HepG2 (cell line): ENCODE measurements around the gene CKAP5. TPM values are rescaled to one million over a fixed set of nuclear protein-coding genes. Genes with fewer than 3 reads are reported as not detected.
A peak's percentile ranks its signal among the peaks of the same experiment; 100 is the strongest.

Source experiments
- DNMT1 ChIP-seq: sonication (generic); formaldehyde crosslinking; IDR thresholded peaks from 2 replicates; pipeline ENCODE4 v1.5.1; 2020; ENCODE audit warnings: mild to moderate bottlenecking, missing genetic modification reagents
- DNMT3B ChIP-seq: conservative IDR thresholded peaks from 2 replicates; pipeline ENCODE4 v1.6.1; 2016; ENCODE audit warnings: missing biosample characterization, control low read depth
- ERF ChIP-seq: IDR thresholded peaks from 2 replicates; pipeline ENCODE4 v1.6.1; 2018; ENCODE audit warnings: missing biosample characterization, missing genetic modification reagents
- GATA4 ChIP-seq: sonication (generic); IDR thresholded peaks from 2 replicates; pipeline ENCODE4 v1.6.1; 2016; ENCODE audit warnings: antibody characterized with exemption, low read depth, borderline replicate concordance
- KLF6 ChIP-seq: IDR thresholded peaks from 2 replicates; pipeline ENCODE4 v1.8.0; 2016; ENCODE audit warnings: missing biosample characterization, missing genetic modification reagents
- MIER3 ChIP-seq: IDR thresholded peaks from 2 replicates; pipeline ENCODE4 v1.6.1; 2016; ENCODE audit warnings: missing compliant biosample characterization, borderline replicate concordance
- RXRB ChIP-seq: IDR thresholded peaks from 2 replicates; pipeline ENCODE4 v1.6.1; 2016; ENCODE audit warnings: borderline replicate concordance, missing genetic modification reagents, missing compliant biosample characterization
- TEAD2 ChIP-seq: sonication (generic); formaldehyde crosslinking; IDR thresholded peaks from 2 replicates; pipeline ENCODE4 v1.9.0; 2021; ENCODE audit warnings: missing genetic modification reagents
- TEAD3 ChIP-seq: optimal IDR thresholded peaks from 2 replicates; pipeline ENCODE3; 2016; ENCODE audit warnings: borderline replicate concordance
- THAP11 ChIP-seq: IDR thresholded peaks from 2 replicates; pipeline ENCODE4 v1.6.1; 2016; ENCODE audit warnings: missing biosample characterization, missing genetic modification reagents
- TOE1 ChIP-seq: sonication (generic); formaldehyde crosslinking; IDR thresholded peaks from 2 replicates; pipeline ENCODE4 v1.4.0; 2020; ENCODE audit warnings: mild to moderate bottlenecking, missing genetic modification reagents
- TP53 ChIP-seq: sonication (generic); formaldehyde crosslinking; conservative IDR thresholded peaks from 2 replicates; pipeline ENCODE4 v1.4.0; 2020; ENCODE audit warnings: missing genetic modification reagents
- ZNF17 ChIP-seq: sonication (generic); formaldehyde crosslinking; IDR thresholded peaks from 2 replicates; pipeline ENCODE4 v1.5.0; 2020; ENCODE audit warnings: mild to moderate bottlenecking, missing genetic modification reagents
- ZNF225 ChIP-seq: sonication (generic); formaldehyde crosslinking; IDR thresholded peaks from 2 replicates; pipeline ENCODE4 v1.4.0; 2020; ENCODE audit warnings: mild to moderate bottlenecking, missing genetic modification reagents
- ZNF263 ChIP-seq: sonication (generic); formaldehyde crosslinking; IDR thresholded peaks from 2 replicates; pipeline ENCODE4 v1.4.0; 2020; ENCODE audit warnings: missing genetic modification reagents
- ZNF431 ChIP-seq: sonication (generic); formaldehyde crosslinking; IDR thresholded peaks from 2 replicates; pipeline ENCODE4 v1.9.0; 2022; ENCODE audit warnings: missing genetic modification reagents, low read depth, mild to moderate bottlenecking, borderline replicate concordance
- ZNF451 ChIP-seq: sonication (generic); formaldehyde crosslinking; IDR thresholded peaks from 2 replicates; pipeline ENCODE4 v1.5.0; 2020; ENCODE audit warnings: mild to moderate bottlenecking, missing genetic modification reagents
- ZNF563 ChIP-seq: sonication (generic); formaldehyde crosslinking; IDR thresholded peaks from 2 replicates; pipeline ENCODE4 v1.8.0; 2022; ENCODE audit warnings: mild to moderate bottlenecking, moderate library complexity, missing genetic modification reagents
- ZNF639 ChIP-seq: conservative IDR thresholded peaks from 2 replicates; pipeline ENCODE4 v1.6.1; 2018; ENCODE audit warnings: missing genetic modification reagents
- ZNF800 ChIP-seq: sonication (generic); formaldehyde crosslinking; IDR thresholded peaks from 2 replicates; pipeline ENCODE4 v1.4.0; 2020; ENCODE audit warnings: missing genetic modification reagents
- ZNF879 ChIP-seq: sonication (generic); formaldehyde crosslinking; IDR thresholded peaks from 2 replicates; pipeline ENCODE4 v1.8.1; 2023; ENCODE audit warnings: missing genetic modification reagents
- polyA plus RNA-seq, 8 experiments: library from polyadenylated mRNA; depleted of rRNA in 3 of 8; stranded (reverse) in 7 of 8; unstranded in 1 of 8; fragments of >200 nt; fragmentation: Illumina TruSeq in 4 of 8; extraction: Trizol in 4 of 8; gene quantifications; 2 replicates each; pipeline versions ENCODE4 v1.2.1 to v1.2.3, GENCODE V29; 2011 to 2016; ENCODE audit warnings: low read depth in 4 of 8, missing spikeins in 1 of 8, mixed read lengths in 1 of 8; ENCODE audit not compliant: insufficient read depth in 1 of 8
- total RNA-seq, 5 experiments: library from RNA; depleted of rRNA; stranded (reverse); fragments of >200 nt; fragmentation: Illumina TruSeq; extraction: Trizol; gene quantifications; 2 replicates each; pipeline ENCODE4 v1.2.3, GENCODE V29; 2016; ENCODE audit warnings: low read depth in 1 of 5
- TF ChIP-seq, protein P1 (sequence below): sonication (generic); formaldehyde crosslinking; IDR thresholded peaks from 2 replicates; pipeline ENCODE4 v1.4.0; 2020; ENCODE audit warnings: mild to moderate bottlenecking, missing genetic modification reagents
- TF ChIP-seq, protein P2 (sequence below): sonication (generic); formaldehyde crosslinking; IDR thresholded peaks from 2 replicates; pipeline ENCODE4; 2020; ENCODE audit warnings: missing genetic modification reagents, mild to moderate bottlenecking, borderline replicate concordance

Gene CKAP5
- total and polyA plus RNA-seq, 2 of the 13 experiments (the other 11 are each of a cell fraction or from before 2014, with no cell fraction given), result 79.2 to 103 TPM

DNA sequence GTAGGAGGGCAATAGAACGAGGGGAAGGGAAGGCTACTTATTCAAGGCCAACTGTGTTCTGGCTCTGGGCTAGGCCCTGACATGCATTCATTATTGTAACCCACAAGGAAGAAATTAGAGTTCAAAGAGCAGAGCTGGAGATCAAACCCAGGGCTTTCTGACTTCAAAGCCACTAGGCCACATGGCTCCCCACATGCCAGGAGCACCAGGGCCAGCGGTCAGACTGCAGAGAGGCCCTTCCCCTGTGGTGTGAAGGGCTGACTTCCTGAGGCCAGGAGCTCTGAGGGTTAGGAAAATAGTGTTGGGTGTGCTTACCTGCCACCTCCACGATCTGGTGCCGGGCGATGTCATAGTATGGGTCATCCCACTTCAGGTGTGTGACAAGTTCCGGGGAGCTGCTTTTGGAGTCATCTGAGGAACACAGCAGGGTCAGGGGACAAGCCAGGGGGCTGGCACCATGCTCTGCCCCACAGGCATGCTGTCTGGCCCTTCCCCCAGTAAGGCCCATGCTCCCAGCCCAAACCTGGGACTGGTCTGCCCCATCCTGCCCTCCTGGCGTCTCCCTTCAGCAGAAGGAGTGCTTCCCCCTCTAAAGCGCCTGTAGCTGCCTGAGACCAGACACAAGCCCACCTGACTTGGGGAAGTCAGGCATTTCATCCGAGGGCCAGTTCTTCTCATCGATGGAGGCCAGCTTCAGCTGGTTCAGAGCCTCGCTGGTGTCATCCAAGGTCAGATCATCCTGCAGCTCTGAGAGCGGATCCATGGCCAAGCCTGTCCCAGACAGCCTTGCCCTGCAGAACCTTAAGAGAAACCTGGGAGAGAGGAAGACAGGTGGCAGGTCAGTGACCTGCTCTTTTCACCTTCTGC, 150.5 kb downstream of the CKAP5 start (continued):
- TF ChIP-seq ZNF639 (CRISPR knock-in tag) (no peak; the same call in 1 of the 2 replicates), DNMT1 (CRISPR knock-in tag) (no peak), DNMT3B (CRISPR knock-in tag) (peak; percentile 75; the same call in 1 of the 2 replicates), TEAD3 (peak; percentile 45), ZNF563 (CRISPR knock-in tag) (0 out of 2 replicates have a peak, but pooled peaks have one; percentile 4), ZNF17 (CRISPR knock-in tag) (no peak), ERF (CRISPR knock-in tag) (peak; percentile 59; the same call in 1 of the 2 replicates), TOE1 (no peak; the same call in 1 of the 2 replicates), ZNF800 (CRISPR knock-in tag) (peak; percentile 82), KLF6 (CRISPR knock-in tag) (no peak), GATA4 (no peak), TP53 (no peak), RXRB (CRISPR knock-in tag) (peak; percentile 69), TEAD2 (CRISPR knock-in tag) (peak; percentile 34; the same call in 1 of the 2 replicates), ZNF879 (CRISPR knock-in tag) (0 out of 2 replicates have a peak, but pooled peaks have one; percentile 62), ZNF451 (CRISPR knock-in tag) (peak; percentile 83), ZNF225 (CRISPR knock-in tag) (peak; percentile 75; the same call in 1 of the 2 replicates), ZNF263 (CRISPR knock-in tag) (peak; percentile 79), THAP11 (0 out of 2 replicates have a peak, but pooled peaks have one; percentile 21), ZNF431 (CRISPR knock-in tag) (peak; percentile 83; the same call in 1 of the 2 replicates), MIER3 (CRISPR knock-in tag) (0 out of 2 replicates have a peak, but pooled peaks have one; percentile 14)
- TF ChIP-seq, protein P1, sequence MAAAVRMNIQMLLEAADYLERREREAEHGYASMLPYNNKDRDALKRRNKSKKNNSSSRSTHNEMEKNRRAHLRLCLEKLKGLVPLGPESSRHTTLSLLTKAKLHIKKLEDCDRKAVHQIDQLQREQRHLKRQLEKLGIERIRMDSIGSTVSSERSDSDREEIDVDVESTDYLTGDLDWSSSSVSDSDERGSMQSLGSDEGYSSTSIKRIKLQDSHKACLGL (CRISPR knock-in tag), result peak; percentile 76; the same call in 1 of the 2 replicates
- TF ChIP-seq, protein P2, sequence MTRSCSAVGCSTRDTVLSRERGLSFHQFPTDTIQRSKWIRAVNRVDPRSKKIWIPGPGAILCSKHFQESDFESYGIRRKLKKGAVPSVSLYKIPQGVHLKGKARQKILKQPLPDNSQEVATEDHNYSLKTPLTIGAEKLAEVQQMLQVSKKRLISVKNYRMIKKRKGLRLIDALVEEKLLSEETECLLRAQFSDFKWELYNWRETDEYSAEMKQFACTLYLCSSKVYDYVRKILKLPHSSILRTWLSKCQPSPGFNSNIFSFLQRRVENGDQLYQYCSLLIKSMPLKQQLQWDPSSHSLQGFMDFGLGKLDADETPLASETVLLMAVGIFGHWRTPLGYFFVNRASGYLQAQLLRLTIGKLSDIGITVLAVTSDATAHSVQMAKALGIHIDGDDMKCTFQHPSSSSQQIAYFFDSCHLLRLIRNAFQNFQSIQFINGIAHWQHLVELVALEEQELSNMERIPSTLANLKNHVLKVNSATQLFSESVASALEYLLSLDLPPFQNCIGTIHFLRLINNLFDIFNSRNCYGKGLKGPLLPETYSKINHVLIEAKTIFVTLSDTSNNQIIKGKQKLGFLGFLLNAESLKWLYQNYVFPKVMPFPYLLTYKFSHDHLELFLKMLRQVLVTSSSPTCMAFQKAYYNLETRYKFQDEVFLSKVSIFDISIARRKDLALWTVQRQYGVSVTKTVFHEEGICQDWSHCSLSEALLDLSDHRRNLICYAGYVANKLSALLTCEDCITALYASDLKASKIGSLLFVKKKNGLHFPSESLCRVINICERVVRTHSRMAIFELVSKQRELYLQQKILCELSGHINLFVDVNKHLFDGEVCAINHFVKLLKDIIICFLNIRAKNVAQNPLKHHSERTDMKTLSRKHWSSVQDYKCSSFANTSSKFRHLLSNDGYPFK (CRISPR knock-in tag), result peak; percentile 25; the same call in 1 of the 2 replicates
